ENCODE results near the gene TTC19.

GRCh38 chr17:16007439-16007838 is 7.8 kb downstream of the TTC19 start:
- no peak for TF ChIP-seq POLR2A (IDR thresholded peaks at IDR 0.05; ENCODE audit: low read length)
- TF ChIP-seq GATA1 (IDR thresholded peaks at IDR 0.05; ENCODE audit: low read depth, low read length) = no peak

All from erythroblast (primary cell).